Fibroblast of skin of left quadriceps (primary cell): ENCODE data around the gene ANXA5.
A peak's percentile ranks its signal among the peaks of the same experiment; 100 is the strongest.
"Not testable (repeated sequence)": the region's sequence is repeated elsewhere in the genome, so short reads cannot be mapped to it uniquely, and the experiment has no call there.

Experiments used
- DNase-seq, 2 experiments: peaks; one replicate each; pipeline ENCODE4 v3.0.0-alpha.2; 2013; ENCODE audit warnings: low read depth in 2 of 2

The ANXA5 gene

DNA sequence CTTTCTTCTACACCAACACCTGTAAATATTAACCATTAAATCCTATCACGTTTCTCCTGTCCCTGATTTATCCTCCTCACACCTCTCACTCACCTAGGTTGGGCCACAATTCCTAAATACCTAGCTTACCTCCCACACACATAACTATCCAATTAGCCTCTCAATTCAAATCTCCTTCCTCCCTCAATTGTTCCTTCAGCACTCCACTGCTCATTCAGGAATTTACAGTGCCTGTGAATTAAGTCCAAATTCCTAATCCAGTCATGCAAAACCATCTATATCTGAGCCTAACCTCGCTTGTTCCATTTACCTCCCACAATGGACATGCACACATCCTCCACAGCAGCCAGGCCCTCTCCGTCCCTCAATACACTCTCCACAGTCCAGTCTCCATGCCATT, 17.5 kb downstream of the ANXA5 start:
- DNase-seq, result no peak

DNA sequence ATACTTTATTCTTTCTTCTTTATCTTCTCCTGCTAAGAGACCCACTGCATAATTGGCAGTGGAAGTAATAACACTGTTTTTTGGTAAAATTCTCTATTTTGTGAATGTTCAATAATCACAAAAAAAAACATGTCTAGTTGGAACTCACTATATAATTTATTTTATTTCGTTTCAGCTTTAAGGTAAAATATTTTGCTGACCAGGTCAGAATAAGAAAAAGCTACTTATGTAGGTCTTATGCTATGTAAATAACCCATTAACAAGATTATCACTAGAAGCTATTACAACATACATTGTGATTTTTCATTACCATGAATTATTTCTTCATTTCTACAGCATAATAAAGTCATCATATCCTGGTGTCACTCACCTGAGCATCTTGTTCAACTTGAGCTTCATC, 19.3 kb downstream of the ANXA5 start:
- DNase-seq, result no peak

GRCh38 chr4:121676345-121677075, 20.3 kb downstream of the ANXA5 start:
- DNase-seq, result no peak

GRCh38 chr4:121675715-121676114, 21.1 kb downstream of the ANXA5 start:
- DNase-seq, result no peak

GRCh38 chr4:121674696-121675095, 22.1 kb downstream of the ANXA5 start:
- no peak for DNase-seq

DNA sequence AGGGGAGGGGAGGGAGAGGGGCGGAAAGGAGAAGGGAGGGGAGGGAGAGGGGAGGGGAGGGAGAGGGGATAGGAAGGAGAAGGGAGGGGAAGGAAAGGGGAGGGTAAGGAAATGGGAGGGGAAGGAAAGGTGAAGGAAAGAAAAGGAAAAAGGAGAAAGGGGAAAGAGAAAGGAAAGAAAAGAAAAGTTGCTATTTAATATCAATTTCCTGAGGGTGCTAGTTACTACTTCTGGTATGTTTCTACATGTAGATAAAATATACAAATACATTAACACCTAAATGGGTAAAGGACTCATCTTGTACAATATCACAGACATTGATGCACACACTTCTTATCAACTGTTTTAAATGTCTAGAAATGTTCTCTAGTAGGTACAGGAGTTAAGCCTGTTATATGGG, 22.6 kb downstream of the ANXA5 start:
- DNase-seq, result no peak

DNA sequence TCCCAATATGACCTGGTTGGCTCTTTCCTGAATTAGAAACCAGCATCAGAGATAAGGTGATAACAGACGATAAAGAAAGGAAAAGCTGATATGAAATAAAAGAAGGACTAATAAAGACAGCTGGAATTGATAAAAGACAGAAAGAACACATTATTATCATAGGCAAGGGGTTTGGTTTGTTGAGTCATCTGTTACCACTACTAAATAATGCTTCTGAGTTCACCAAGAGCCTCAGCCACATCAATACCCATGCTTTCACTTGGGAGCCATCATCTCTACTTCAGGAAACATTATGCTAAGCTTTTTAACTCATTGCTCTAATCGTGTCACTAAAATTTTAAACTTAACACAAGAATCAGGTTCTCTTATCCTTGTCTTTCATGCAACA, 27.6 kb downstream of the ANXA5 start:
- peak; percentile 66 for DNase-seq

DNA sequence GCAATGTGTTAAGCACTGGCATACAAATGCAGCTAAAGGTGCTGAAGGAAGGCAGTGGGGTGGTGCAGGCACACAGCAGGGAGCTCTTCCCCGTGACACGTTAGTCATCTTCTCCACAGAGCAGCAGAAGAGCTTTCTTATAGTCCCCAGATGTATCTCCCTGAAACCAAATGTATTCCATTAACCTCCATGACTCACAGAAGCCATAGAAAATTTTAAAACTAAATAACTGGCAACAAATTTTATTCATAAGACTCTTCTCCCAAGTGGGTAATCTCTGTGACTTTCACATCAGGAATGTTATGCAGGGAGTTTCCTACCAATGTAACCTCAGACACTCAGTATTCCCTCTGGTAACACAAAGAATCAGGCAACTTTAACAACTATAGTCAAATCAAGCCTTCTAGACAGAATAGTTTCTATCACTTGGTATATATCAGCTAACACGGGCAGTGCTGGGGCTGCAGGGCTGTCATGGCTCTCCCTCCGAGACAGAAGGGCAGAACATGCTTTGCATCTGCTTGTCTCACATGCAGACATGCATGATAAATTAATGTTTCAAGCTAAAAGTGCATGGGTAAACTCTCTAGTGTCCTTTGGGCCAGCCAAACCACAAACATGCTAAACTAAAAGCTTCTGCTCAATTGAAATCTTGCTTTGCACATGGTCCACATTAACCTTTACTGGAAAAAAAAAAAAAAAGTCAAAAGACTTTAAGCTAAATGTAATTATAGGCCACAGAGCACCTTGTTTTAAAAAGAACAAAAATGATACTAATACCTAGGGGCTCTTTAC, 28.2 kb downstream of the ANXA5 start:
- DNase-seq, result peak; percentile 97 to 98

GRCh38 chr4:121666091-121666679, 30.6 kb downstream of the ANXA5 start:
- DNase-seq, result no peak

- no peak for DNase-seq
Measured at GRCh38 chr4:121665371-121665770, 31.4 kb downstream of the ANXA5 start.

GRCh38 chr4:121662225-121662624, 34.6 kb downstream of the ANXA5 start:
- no peak for DNase-seq

DNA sequence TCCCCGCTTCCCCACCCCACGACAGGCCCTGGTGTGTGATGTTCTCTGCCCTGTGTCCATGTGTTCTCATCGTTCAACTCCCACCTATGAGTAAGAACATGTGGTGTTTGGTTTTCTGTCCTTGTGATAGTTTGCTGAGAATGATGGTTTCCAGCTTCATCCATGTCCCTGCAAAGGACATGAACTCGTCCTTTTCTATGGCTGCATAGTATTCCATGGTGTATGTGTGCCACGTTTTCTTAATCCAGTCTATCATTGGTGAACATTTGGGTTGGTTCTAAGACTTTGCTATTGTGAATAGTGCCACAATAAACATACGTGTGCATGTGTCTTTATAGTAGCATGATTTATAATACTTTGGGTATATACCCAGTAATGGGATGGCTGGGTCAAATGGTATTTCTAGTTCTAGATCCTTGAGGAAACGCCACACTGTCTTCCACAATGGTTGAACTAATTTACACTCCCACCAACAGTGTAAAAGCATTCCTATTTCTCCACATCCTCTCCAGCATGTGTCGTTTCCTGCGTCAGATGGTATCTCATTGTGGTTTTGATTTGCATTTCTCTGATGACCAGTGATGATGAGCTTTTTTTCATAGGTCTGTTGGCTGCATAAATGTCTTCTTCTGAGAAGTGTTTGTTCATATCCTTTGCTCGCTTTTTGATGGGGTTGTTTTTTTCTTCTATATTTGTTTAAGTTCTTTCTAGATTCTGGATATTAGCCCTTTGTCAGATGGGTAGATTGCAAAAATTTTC, 36.4 kb downstream of the ANXA5 start:
- not testable (repeated sequence) for DNase-seq

DNA sequence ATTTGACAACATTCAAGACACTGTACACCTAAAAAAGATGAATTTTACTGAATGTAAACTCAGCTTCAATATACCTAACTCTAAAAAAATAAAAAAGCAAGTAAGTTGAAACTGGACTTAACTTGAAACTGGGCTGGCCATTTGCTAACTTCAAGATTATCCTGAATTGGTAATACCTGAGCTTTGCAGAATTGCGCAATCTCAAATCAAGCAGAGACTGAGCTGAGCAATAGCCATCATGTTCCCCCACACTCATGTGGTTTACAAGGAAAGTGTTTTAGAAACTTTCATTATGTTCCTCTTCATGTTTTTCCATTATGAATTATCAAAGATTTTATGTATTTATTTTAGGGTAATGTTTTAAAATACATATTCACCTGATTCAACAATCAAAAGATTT, 38.7 kb downstream of the ANXA5 start:
- no peak for DNase-seq

- DNase-seq, result peak; percentile 46 to 49
Measured at GRCh38 chr4:121656269-121656641, 40.5 kb downstream of the ANXA5 start.

GRCh38 chr4:121655320-121656268, 41.2 kb downstream of the ANXA5 start:
- no peak for DNase-seq

GRCh38 chr4:121654738-121655137, 42.0 kb downstream of the ANXA5 start:
- DNase-seq, result no peak

DNA sequence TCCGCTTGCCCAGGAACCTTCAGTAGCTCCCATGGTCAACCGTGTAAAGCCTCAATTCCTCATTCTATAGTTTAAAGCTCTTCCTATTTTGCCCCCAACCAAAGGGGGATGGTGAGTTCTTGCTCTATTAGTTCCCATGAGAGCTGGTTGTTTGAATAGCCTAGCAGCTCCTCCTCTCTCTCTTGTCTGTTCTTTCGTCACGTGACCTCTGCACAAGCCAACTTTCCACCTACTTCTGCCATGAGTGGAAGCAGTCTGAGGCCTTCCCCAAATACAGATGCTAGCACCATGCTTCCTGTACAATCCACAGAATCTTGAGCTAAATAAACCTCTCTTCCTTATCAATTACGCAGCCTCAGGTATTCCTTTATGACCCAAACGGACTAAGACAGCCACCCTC, 42.8 kb downstream of the ANXA5 start:
- DNase-seq, result no peak

DNA sequence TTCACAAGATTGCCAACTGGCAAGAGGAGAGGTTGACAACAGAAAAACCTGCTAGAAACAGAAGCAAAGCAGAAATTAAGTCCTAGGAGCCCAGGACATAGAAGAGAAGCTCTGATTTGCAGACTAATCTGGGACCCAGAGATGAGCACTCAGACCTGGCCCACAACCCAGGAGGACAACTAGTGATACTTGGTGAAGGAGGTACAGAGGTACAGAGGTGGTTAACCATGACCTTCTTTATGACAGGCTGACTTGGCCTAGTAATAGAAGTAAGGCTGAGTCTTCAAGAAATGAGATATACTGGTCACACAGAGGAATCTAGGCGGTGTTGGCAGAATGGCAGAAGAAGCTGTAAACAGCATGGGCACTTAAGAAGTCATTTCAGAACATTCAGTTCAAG, 43.6 kb downstream of the ANXA5 start:
- no peak for DNase-seq

- DNase-seq, result no peak
Measured at GRCh38 chr4:121651597-121651996, 45.2 kb downstream of the ANXA5 start.

GRCh38 chr4:121650741-121651140, 46.0 kb downstream of the ANXA5 start:
- DNase-seq, result no peak

DNA sequence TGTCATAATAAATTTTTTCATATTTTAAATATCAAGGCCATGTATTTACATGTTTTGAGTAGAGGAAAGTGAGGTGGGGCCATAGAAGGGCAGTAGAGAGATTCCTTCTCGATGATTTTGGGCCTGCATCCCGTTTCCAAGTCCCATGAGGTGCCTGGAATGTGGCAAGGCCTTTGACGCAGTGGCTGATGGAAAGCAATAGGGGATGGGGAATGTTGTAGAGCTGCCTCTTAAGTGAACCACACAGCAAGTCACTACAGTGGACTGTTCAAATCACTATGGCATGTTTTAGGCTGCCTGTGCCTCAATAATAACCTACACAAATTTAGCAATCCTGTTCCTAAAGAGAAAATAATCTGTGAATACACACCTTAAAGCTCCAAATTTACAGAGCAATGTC, 48.3 kb downstream of the ANXA5 start:
- peak; percentile 32 to 36 for DNase-seq
